Mesodermal cell (in vitro differentiated cells): ENCODE measurements around the gene LRRC43.

Experiments used
- H3K27ac ChIP-seq: 2 replicates; pipeline ENCODE4 v1.7.0; 2013; ENCODE audit warnings: mild to moderate bottlenecking, low read depth, low read length, moderate library complexity; ENCODE audit not compliant: severe bottlenecking
- H3K36me3 ChIP-seq: 2 replicates; pipeline ENCODE4 v1.7.1; 2013; ENCODE audit warnings: mild to moderate bottlenecking, low read length, moderate library complexity; ENCODE audit not compliant: control insufficient read depth, insufficient read depth
- H3K4me1 ChIP-seq: one replicate; pipeline ENCODE4 v1.7.1; 2013; ENCODE audit warnings: mild to moderate bottlenecking, low read length; ENCODE audit not compliant: insufficient read depth, control insufficient read depth, poor library complexity, severe bottlenecking
- H3K4me3 ChIP-seq: 2 replicates; pipeline ENCODE4 v1.7.0; 2013; ENCODE audit warnings: low read length, control low read depth, mild to moderate bottlenecking; ENCODE audit not compliant: insufficient read depth, poor library complexity, severe bottlenecking; ENCODE audit errors: extremely low read depth
- H3K9me3 ChIP-seq: 2 replicates; pipeline ENCODE4 v1.7.1; 2013; ENCODE audit warnings: mild to moderate bottlenecking, low read length, moderate library complexity; ENCODE audit not compliant: control insufficient read depth
- WGBS, 2 experiments: methylation state at CpG; one replicate each; pipeline ENCODE4 v1.1.5; 2013; ENCODE audit warnings: missing lambda C conversion rate in 2 of 2; ENCODE audit not compliant: insufficient coverage in 2 of 2; 5-methylcytosine and 5-hydroxymethylcytosine counted together

LRRC43 gene

GRCh38 chr12:122227341-122227740 lies 44.4 kb downstream of the LRRC43 start:
- Histone ChIP-seq H3K27ac (no peak overlapping the region), H3K4me3 (no peak overlapping the region), H3K36me3 (peaks cover 49% of the 10 kb centered on the region), H3K9me3 (no peaks in the 10 kb centered on the region), H3K4me1 (peaks cover 21% of the 10 kb centered on the region)
- 95 to 96% methylated on average over 12 to 17 of the region's 17 CpGs for WGBS, 2 experiments

- Histone ChIP-seq H3K36me3 (peaks cover 46% of the 10 kb centered on the region), H3K4me1 (peaks cover 16% of the 10 kb centered on the region), H3K4me3 (no peak overlapping the region), H3K27ac (no peak overlapping the region), H3K9me3 (no peaks in the 10 kb centered on the region)
- WGBS, 2 experiments, result 98 to 100% methylated on average over 3 to 5 of the region's 5 CpGs
Observed at GRCh38 chr12:122228092-122228491, 45.2 kb downstream of the LRRC43 start.

- no peak overlapping the region for H3K4me3 ChIP-seq
- H3K9me3 ChIP-seq, result no peaks in the 10 kb centered on the region
- H3K27ac ChIP-seq, result no peak overlapping the region
- peaks cover 57% of the 10 kb centered on the region for H3K36me3 ChIP-seq
- 73 to 79% methylated on average over 4 to 5 of the region's 6 CpGs for WGBS, 2 experiments
- H3K4me1 ChIP-seq, result no peaks in the 10 kb centered on the region
Observed at GRCh38 chr12:122230798-122231197, 47.9 kb downstream of the LRRC43 start.

GRCh38 chr12:122232691-122233090 lies 49.8 kb downstream of the LRRC43 start:
- H3K4me1 ChIP-seq, result no peaks in the 10 kb centered on the region
- peaks cover 66% of the 10 kb centered on the region for H3K36me3 ChIP-seq
- WGBS, 2 experiments, result 100% methylated on average over 5 to 6 of the region's 10 CpGs
- H3K9me3 ChIP-seq, result no peaks in the 10 kb centered on the region
- no peak overlapping the region for H3K4me3 ChIP-seq
- H3K27ac ChIP-seq, result no peak overlapping the region

GRCh38 chr12:122235741-122236140 lies 52.8 kb downstream of the LRRC43 start:
- WGBS, 2 experiments, result 87 to 89% methylated on average over 5 to 6 of the region's 7 CpGs
- Histone ChIP-seq H3K9me3 (no peaks in the 10 kb centered on the region), H3K36me3 (peaks cover 80% of the 10 kb centered on the region), H3K27ac (no peak overlapping the region), H3K4me3 (no peak overlapping the region), H3K4me1 (no peaks in the 10 kb centered on the region)

- Histone ChIP-seq H3K4me3 (no peak overlapping the region), H3K27ac (no peak overlapping the region), H3K4me1 (no peaks in the 10 kb centered on the region), H3K9me3 (no peaks in the 10 kb centered on the region), H3K36me3 (peaks cover 77% of the 10 kb centered on the region)
- 83 to 89% methylated on average over 1 to 2 of the region's 5 CpGs for WGBS, 2 experiments
Observed at GRCh38 chr12:122238861-122239260, 55.9 kb downstream of the LRRC43 start.

- Histone ChIP-seq H3K4me1 (no peaks in the 10 kb centered on the region), H3K36me3 (peaks cover 46% of the 10 kb centered on the region), H3K27ac (no peak overlapping the region), H3K4me3 (no peak overlapping the region), H3K9me3 (no peaks in the 10 kb centered on the region)
- WGBS, 2 experiments, result 83 to 90% methylated on average over 1 to 4 of the region's 6 CpGs
Observed at GRCh38 chr12:122243965-122244364, 61.0 kb downstream of the LRRC43 start.

GRCh38 chr12:122244565-122245371 lies 61.8 kb downstream of the LRRC43 start:
- H3K27ac ChIP-seq, result no peak overlapping the region
- H3K36me3 ChIP-seq, result peaks cover 44% of the 10 kb centered on the region
- 92 to 95% methylated on average over 5 to 7 of the region's 11 CpGs for WGBS, 2 experiments
- H3K4me3 ChIP-seq, result no peak overlapping the region
- H3K9me3 ChIP-seq, result no peaks in the 10 kb centered on the region
- H3K4me1 ChIP-seq, result no peaks in the 10 kb centered on the region

- whole genome bisulfite sequencing, 2 experiments, result 40 to 100% methylated on average over 1 of the region's 1 CpG
- Histone ChIP-seq H3K36me3 (peaks cover 44% of the 10 kb centered on the region), H3K27ac (no peak overlapping the region), H3K9me3 (no peaks in the 10 kb centered on the region), H3K4me1 (no peaks in the 10 kb centered on the region), H3K4me3 (no peak overlapping the region)
Observed at GRCh38 chr12:122245553-122245952, 62.6 kb downstream of the LRRC43 start.

GRCh38 chr12:122250047-122250446 lies 67.1 kb downstream of the LRRC43 start:
- Histone ChIP-seq H3K36me3 (peaks cover 31% of the 10 kb centered on the region), H3K4me3 (no peak overlapping the region), H3K9me3 (no peaks in the 10 kb centered on the region), H3K27ac (no peak overlapping the region), H3K4me1 (no peaks in the 10 kb centered on the region)
- WGBS, 2 experiments, result 92 to 94% methylated on average over 6 of the region's 6 CpGs

- H3K4me3 ChIP-seq, result no peak overlapping the region
- peaks cover 34% of the 10 kb centered on the region for H3K36me3 ChIP-seq
- no peak overlapping the region for H3K27ac ChIP-seq
- H3K4me1 ChIP-seq, result no peaks in the 10 kb centered on the region
- 88 to 95% methylated on average over 5 to 7 of the region's 8 CpGs for WGBS, 2 experiments
- no peaks in the 10 kb centered on the region for H3K9me3 ChIP-seq
Observed at GRCh38 chr12:122250536-122250935, 67.6 kb downstream of the LRRC43 start.
